NCI-H1092 (cell line): Measurements from ENCODE around the gene SZT2.
"Not testable (repeated sequence)": the region's sequence is repeated elsewhere in the genome, so short reads cannot be mapped to it uniquely, and the experiment has no call there.

Experiments
- DNase-seq: peaks from one replicate; lab custom pipeline; 2025; lab: John Stamatoyannopoulos, UW

Gene SZT2

DNA sequence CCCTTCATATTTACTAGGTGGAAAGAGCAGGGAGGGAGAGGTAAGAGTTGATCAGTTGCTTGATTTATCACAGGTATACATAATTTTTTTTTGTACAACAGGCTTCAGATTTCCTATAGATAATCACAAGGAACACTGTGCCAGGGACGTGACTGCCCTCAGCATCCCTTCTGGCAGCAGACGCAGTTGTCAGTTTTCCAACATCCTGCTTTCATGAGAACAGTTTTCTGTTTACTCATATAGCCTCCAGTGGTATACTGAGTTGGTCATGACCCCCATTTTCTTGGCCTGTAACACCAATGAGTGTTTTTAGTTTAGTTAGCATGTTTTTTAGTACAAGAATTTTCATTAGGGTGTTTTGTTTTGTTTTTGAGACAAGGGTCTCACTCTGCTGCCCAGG, 103.1 kb downstream of the SZT2 start:
- no peak for DNase-seq

- DNase-seq: no peak
These were observed 104.2 kb downstream of the SZT2 start for GRCh38 chr1:43493661-43494450.

- DNase-seq: no peak
These were observed 105.5 kb downstream of the SZT2 start for GRCh38 chr1:43495204-43495603.

DNA sequence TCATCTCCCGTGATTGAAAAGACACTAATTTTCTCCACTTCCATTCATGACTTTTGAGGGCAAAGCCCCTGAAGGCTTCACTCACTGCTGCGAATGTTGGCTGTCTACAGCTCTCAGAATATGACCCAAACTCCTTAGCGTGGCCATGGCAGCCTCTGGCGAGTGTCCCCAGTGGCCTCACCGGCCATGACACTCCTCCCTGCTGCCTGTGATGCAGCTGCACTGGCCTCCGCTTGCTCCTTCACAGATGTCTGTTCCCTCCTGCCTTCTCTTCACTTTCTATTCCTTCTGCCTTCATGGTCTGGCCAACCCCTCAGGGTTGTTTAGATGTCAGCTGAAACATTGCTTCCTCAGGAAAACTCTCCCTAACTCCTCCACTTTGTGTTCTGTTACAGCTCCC, 110.2 kb downstream of the SZT2 start:
- DNase-seq: no peak

GRCh38 chr1:43501806-43502205, 112.1 kb downstream of the SZT2 start:
- not testable (repeated sequence) for DNase-seq

DNA sequence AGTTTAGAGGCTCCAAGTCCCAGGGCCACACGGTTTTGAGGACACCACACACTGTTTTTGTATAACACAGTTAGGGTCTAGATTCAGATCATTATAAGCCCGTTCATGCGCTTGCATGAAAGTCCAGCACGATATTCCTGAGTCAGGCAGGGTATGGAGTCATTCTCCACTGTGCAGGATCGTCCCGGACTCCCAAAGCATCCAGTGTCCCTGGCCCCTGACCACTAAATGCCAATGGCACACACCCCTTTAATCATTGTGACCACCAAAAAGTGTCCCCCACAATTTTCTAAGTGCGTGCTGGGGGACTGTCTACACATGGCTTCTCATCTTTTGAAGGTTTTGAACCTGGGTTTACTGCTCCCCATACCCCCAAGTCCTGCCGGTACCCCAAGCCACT, 113.8 kb downstream of the SZT2 start:
- DNase-seq: no peak
